ENCODE measurements around the gene FOXB1. TPM values are rescaled to one million over a fixed set of nuclear protein-coding genes. Genes with fewer than 3 reads are reported as not detected.

Gene FOXB1
- total and polyA plus RNA-seq, 2 experiments from 2014 or later = 4.7 to 6.7 TPM

DNA sequence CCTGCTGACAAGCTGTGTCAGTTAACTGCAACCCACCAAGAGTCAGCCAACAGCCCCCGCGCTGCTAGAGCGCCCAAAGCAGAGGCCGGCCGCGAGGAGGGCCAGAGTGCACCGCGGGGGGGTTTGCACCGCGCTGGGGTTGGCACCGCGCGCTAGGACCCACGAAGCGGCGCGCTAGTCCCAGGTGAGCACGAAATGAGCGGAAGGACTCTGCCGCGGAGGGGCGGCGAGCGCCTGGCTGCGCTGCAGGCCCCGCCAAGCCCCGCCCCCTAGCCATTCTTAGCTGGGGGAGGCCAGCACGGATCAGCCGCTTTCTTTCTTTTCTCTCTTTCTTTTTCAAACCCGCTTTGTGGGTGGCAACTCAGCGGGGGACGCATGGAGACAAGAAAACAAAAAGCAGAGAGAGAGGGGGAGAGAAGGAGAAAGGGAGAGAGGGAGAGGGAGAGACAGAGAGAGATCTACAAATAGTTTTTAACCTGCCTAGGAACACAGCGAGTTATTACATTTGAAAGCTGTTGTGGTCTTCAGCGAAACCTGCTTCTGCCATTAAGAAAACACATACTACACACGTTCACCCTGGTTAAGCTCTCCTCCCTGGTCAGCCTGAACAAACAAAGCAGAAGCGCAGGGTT lies 6.9 kb upstream of the FOXB1 start:
- Mint-ChIP-seq H3K27me3 (ENCODE audit: insufficient read depth, low read depth, poor library complexity) (peaks cover 66% of the 10 kb centered on the region), H3K9me3 (no peaks in the 10 kb centered on the region), H3K27ac (peak overlapping the region; percentile 49), H3K4me1 (peaks cover 64% of the 10 kb centered on the region), H3K4me3 (peak overlapping the region; percentile 79), H3K36me3 (ENCODE audit: low read depth) (no peaks in the 10 kb centered on the region)
- Histone ChIP-seq H3K4me2 (peak overlapping the region; percentile 94), H3F3A (replicated peaks; ENCODE audit: low read depth) (peaks cover 30% of the 10 kb centered on the region), H3K36me3 (ENCODE audit: insufficient read depth) (no peaks in the 10 kb centered on the region), H3K4me3 (peak overlapping the region; percentile 82), H3K27me3 (ENCODE audit: insufficient read depth) (peaks cover 53% of the 10 kb centered on the region), H3K4me1 (ENCODE audit: insufficient read depth) (peaks cover 47% of the 10 kb centered on the region), H4K20me1 (replicated peaks; ENCODE audit: insufficient read depth) (no peaks in the 10 kb centered on the region), H3K79me2 (replicated peaks; ENCODE audit: insufficient read depth) (peaks cover 12% of the 10 kb centered on the region), H3K27ac (ENCODE audit: low read depth) (peak overlapping the region; percentile 85), H3K9me2 (ENCODE audit: insufficient read depth) (no peaks in the 10 kb centered on the region), H2AFZ (no peak overlapping the region)
- DNase-seq (ENCODE audit: low spot score) = peak; percentile 98
- no peak for TF ChIP-seq EZH2 (IDR thresholded peaks at IDR 0.05; ENCODE audit: low read depth, unreplicated experiment)
- 0 out of 2 replicates have a peak, but pooled peaks have one; percentile 23 for TF ChIP-seq POLR2AphosphoS5 (IDR thresholded peaks at IDR 0.05; ENCODE audit: low read depth)
- TF ChIP-seq, protein P1, sequence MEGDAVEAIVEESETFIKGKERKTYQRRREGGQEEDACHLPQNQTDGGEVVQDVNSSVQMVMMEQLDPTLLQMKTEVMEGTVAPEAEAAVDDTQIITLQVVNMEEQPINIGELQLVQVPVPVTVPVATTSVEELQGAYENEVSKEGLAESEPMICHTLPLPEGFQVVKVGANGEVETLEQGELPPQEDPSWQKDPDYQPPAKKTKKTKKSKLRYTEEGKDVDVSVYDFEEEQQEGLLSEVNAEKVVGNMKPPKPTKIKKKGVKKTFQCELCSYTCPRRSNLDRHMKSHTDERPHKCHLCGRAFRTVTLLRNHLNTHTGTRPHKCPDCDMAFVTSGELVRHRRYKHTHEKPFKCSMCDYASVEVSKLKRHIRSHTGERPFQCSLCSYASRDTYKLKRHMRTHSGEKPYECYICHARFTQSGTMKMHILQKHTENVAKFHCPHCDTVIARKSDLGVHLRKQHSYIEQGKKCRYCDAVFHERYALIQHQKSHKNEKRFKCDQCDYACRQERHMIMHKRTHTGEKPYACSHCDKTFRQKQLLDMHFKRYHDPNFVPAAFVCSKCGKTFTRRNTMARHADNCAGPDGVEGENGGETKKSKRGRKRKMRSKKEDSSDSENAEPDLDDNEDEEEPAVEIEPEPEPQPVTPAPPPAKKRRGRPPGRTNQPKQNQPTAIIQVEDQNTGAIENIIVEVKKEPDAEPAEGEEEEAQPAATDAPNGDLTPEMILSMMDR (conservative IDR thresholded peaks at IDR 0.05; ENCODE audit: low read depth in 2 of 2) = peak in 1 of 2 experiments; percentile 61; a peak in 2 of 4 replicates
- no peak for TF ChIP-seq EZH2phosphoT487 (IDR thresholded peaks at IDR 0.05; ENCODE audit: unreplicated experiment)
- TF ChIP-seq, protein P2, sequence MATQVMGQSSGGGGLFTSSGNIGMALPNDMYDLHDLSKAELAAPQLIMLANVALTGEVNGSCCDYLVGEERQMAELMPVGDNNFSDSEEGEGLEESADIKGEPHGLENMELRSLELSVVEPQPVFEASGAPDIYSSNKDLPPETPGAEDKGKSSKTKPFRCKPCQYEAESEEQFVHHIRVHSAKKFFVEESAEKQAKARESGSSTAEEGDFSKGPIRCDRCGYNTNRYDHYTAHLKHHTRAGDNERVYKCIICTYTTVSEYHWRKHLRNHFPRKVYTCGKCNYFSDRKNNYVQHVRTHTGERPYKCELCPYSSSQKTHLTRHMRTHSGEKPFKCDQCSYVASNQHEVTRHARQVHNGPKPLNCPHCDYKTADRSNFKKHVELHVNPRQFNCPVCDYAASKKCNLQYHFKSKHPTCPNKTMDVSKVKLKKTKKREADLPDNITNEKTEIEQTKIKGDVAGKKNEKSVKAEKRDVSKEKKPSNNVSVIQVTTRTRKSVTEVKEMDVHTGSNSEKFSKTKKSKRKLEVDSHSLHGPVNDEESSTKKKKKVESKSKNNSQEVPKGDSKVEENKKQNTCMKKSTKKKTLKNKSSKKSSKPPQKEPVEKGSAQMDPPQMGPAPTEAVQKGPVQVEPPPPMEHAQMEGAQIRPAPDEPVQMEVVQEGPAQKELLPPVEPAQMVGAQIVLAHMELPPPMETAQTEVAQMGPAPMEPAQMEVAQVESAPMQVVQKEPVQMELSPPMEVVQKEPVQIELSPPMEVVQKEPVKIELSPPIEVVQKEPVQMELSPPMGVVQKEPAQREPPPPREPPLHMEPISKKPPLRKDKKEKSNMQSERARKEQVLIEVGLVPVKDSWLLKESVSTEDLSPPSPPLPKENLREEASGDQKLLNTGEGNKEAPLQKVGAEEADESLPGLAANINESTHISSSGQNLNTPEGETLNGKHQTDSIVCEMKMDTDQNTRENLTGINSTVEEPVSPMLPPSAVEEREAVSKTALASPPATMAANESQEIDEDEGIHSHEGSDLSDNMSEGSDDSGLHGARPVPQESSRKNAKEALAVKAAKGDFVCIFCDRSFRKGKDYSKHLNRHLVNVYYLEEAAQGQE (IDR thresholded peaks at IDR 0.05; ENCODE audit: unreplicated experiment) = no peak
- no peak for TF ChIP-seq JUNB (IDR thresholded peaks at IDR 0.05; ENCODE audit: unreplicated experiment)
- peak; percentile 54; the same call in 1 of the 2 replicates for TF ChIP-seq NANOG (IDR thresholded peaks at IDR 0.05; ENCODE audit: borderline replicate concordance)
- ATAC-seq = peak; percentile 30

DNA sequence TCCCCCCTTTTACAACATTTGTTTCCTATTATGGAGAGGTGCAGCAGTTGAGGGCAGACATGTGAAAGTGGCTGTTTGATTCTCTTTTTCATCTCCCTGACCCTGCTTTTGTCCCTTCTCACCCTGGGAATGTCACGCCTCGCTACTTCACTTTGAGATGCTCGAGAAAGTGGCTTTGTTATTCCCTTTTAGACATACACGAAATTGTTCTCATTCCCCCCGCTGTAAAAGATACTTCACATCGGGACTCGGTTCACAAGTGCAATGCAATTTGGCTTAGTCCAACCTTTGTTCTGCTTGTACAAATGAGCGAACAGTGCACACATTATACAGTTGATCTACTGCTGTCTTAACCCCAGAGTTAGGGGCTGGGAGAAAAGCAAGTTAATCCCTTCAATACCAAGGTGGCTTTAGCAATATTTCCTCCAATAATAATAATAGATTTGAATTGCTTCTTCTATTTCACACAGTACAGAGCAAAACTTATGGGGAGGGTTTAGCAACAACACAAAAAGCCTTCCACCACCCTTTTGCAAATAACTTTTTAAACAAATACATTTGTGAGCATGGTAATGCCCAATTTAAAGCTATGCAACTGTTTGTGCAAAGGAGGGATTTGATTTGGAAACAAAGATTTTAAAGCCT lies 5.7 kb upstream of the FOXB1 start:
- Mint-ChIP-seq H3K36me3 (ENCODE audit: low read depth) (no peaks in the 10 kb centered on the region), H3K27me3 (ENCODE audit: insufficient read depth, low read depth, poor library complexity) (peaks cover 67% of the 10 kb centered on the region), H3K27ac (no peak overlapping the region), H3K9me3 (no peaks in the 10 kb centered on the region), H3K4me3 (peak overlapping the region; percentile 79), H3K4me1 (peaks cover 68% of the 10 kb centered on the region)
- Histone ChIP-seq H3K79me2 (replicated peaks; ENCODE audit: insufficient read depth) (peaks cover 22% of the 10 kb centered on the region), H2AFZ (no peak overlapping the region), H3F3A (replicated peaks; ENCODE audit: low read depth) (peaks cover 32% of the 10 kb centered on the region), H3K9me2 (ENCODE audit: insufficient read depth) (no peaks in the 10 kb centered on the region), H3K27ac (ENCODE audit: low read depth) (peak overlapping the region; percentile 64), H3K4me2 (peak overlapping the region; percentile 94), H4K20me1 (replicated peaks; ENCODE audit: insufficient read depth) (0 out of 2 replicates have a peak, but pooled peaks cover under 1% of the 10 kb centered on the region), H3K27me3 (ENCODE audit: insufficient read depth) (peaks cover 53% of the 10 kb centered on the region), H3K4me3 (peak overlapping the region; percentile 82), H3K4me1 (ENCODE audit: insufficient read depth) (peaks cover 45% of the 10 kb centered on the region), H3K36me3 (ENCODE audit: insufficient read depth) (no peaks in the 10 kb centered on the region)
- DNase-seq (ENCODE audit: low spot score) (peak; percentile 65), ATAC-seq (no peak)
- no peak for TF ChIP-seq ZNF114 (CRISPR knock-in tag; IDR thresholded peaks at IDR 0.05)
